GM21360 (cell line): ENCODE measurements around the gene CEP250.
"Not testable (repeated sequence)": the region's sequence is repeated elsewhere in the genome, so short reads cannot be mapped to it uniquely, and the experiment has no call there.

Experiments
- ATAC-seq: cut with Tn5 transposase; IDR thresholded peaks from one replicate; pipeline ENCODE4 v1.9.1; 2021; ENCODE audit warnings: mild to moderate bottlenecking, moderate library complexity; ENCODE audit not compliant: unreplicated experiment

The CEP250 gene

GRCh38 chr20:35523298-35523888 lies 68.0 kb downstream of the CEP250 start:
- ATAC-seq = no peak

- no peak for ATAC-seq
Observed at GRCh38 chr20:35525639-35526038, 70.2 kb downstream of the CEP250 start.

- no peak for ATAC-seq
Observed at GRCh38 chr20:35527122-35527769, 71.8 kb downstream of the CEP250 start.

GRCh38 chr20:35529552-35529951 lies 74.2 kb downstream of the CEP250 start, which contains the start of gene C20orf173:
Gene C20orf173 (minus strand): TSS chr20:35529652. CDS start chr20:35529373, 279 bp downstream.
- no peak for ATAC-seq

GRCh38 chr20:35539756-35540212 lies 84.4 kb downstream of the CEP250 start:
- no peak for ATAC-seq

- ATAC-seq = no peak
Observed at GRCh38 chr20:35541118-35541782, 85.9 kb downstream of the CEP250 start.

- peak; percentile 78 for ATAC-seq
Observed at GRCh38 chr20:35541783-35542662, 86.6 kb downstream of the CEP250 start, which contains the start of gene ERGIC3. Gene ERGIC3 (plus strand): TSS chr20:35542078. CDS start chr20:35542098, 20 bp downstream.

- ATAC-seq = no peak
Observed at GRCh38 chr20:35542990-35543389, 87.6 kb downstream of the CEP250 start.

GRCh38 chr20:35544436-35544835 lies 89.0 kb downstream of the CEP250 start:
- ATAC-seq = no peak

GRCh38 chr20:35544941-35545340 lies 89.5 kb downstream of the CEP250 start:
- not testable (repeated sequence) for ATAC-seq

GRCh38 chr20:35546127-35546526 lies 90.7 kb downstream of the CEP250 start:
- no peak for ATAC-seq

GRCh38 chr20:35547329-35547728 lies 91.9 kb downstream of the CEP250 start:
- no peak for ATAC-seq

- no peak for ATAC-seq
Observed at GRCh38 chr20:35551503-35551902, 96.1 kb downstream of the CEP250 start.

GRCh38 chr20:35552914-35553313 lies 97.5 kb downstream of the CEP250 start:
- ATAC-seq = no peak

GRCh38 chr20:35555461-35555860 lies 100.1 kb downstream of the CEP250 start:
- not testable (repeated sequence) for ATAC-seq

GRCh38 chr20:35555951-35556645 lies 100.7 kb downstream of the CEP250 start:
- ATAC-seq = no peak

GRCh38 chr20:35556871-35557270 lies 101.5 kb downstream of the CEP250 start:
- no peak for ATAC-seq

GRCh38 chr20:35558451-35558850 lies 103.1 kb downstream of the CEP250 start:
- no peak for ATAC-seq

GRCh38 chr20:35559042-35559693 lies 103.8 kb downstream of the CEP250 start:
- ATAC-seq = no peak

- ATAC-seq = no peak
Observed at GRCh38 chr20:35560105-35560511, 104.7 kb downstream of the CEP250 start.
